ENCODE data around the gene DLG4.
"Not testable (repeated sequence)": the region's sequence is repeated elsewhere in the genome, so short reads cannot be mapped to it uniquely, and the experiment has no call there.

Gene DLG4

GRCh38 chr17:7248796-7249195 is 29.2 kb upstream of the DLG4 start:
- DNase-seq, result no peak

DNA sequence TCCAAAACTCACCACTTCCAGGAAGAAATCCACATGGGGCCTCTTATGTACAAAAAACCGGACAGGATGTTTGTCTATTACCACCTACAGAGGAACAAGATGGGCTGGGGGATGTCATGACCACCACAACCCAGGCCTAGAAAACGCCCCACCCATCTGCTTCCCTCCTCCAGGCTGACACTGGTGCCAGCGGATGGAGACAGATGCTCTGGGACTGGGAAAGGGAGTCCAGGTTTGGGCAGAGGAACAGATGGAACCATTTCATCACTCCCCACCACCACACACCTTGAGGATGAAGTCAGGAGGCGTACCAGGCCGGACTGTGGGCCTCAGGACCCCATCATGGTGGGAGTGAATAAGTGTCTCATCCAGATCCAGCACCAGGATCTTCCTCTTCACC is 27.1 kb upstream of the DLG4 start:
- no peak for DNase-seq

DNA sequence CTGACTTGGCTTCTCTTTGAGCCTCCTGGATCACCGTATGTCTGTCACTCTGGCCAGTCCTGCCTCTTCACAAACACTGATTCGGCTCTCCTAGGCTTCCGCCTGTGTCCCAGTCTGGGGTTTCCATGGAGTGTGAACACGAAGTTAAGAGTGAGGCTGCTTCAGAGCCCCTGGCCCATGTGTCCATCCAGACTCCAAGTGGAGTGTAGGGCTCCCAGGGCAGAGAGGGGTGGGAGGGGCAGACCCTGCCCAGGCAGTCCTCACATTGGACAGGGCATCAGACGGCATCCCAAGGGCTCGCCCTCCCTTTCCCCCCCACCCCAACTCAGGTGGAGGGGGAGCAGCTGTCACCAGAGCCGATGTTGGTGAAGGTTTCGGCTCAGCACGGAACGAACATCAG is 24.2 kb upstream of the DLG4 start:
- DNase-seq, result not testable (repeated sequence)

- no peak for DNase-seq
These were observed 23.8 kb upstream of the DLG4 start for GRCh38 chr17:7243453-7243729.

GRCh38 chr17:7242717-7243452 is 23.2 kb upstream of the DLG4 start:
- DNase-seq, result peak; percentile 91

GRCh38 chr17:7241783-7242716 is 22.4 kb upstream of the DLG4 start, which contains the start of gene GABARAP:
Gene GABARAP (minus strand): TSS chr17:7242449. CDS start chr17:7242330, 119 bp downstream.
- peak; percentile 90 for DNase-seq

GRCh38 chr17:7241090-7241733 is 21.6 kb upstream of the DLG4 start:
- DNase-seq, result no peak

DNA sequence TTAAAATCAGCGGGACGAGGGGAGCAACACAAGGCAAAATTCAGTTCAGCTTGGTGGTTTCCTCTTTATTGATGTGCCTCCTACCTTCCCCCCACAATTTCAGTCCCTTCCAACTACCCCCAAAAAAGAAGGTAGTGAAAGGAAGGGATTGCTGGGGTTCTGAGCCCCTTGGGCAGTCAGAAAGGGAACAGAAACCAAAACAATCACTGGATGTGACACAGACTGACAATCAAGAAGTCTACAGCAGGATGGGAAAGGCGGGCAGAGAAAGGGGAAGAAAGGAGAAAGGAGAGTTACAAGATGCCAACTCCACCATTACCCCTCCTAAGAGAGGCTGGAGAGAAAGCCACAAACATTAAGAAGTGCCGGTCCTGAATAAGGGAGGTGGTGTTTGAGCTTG is 20.7 kb upstream of the DLG4 start:
- DNase-seq, result no peak

DNA sequence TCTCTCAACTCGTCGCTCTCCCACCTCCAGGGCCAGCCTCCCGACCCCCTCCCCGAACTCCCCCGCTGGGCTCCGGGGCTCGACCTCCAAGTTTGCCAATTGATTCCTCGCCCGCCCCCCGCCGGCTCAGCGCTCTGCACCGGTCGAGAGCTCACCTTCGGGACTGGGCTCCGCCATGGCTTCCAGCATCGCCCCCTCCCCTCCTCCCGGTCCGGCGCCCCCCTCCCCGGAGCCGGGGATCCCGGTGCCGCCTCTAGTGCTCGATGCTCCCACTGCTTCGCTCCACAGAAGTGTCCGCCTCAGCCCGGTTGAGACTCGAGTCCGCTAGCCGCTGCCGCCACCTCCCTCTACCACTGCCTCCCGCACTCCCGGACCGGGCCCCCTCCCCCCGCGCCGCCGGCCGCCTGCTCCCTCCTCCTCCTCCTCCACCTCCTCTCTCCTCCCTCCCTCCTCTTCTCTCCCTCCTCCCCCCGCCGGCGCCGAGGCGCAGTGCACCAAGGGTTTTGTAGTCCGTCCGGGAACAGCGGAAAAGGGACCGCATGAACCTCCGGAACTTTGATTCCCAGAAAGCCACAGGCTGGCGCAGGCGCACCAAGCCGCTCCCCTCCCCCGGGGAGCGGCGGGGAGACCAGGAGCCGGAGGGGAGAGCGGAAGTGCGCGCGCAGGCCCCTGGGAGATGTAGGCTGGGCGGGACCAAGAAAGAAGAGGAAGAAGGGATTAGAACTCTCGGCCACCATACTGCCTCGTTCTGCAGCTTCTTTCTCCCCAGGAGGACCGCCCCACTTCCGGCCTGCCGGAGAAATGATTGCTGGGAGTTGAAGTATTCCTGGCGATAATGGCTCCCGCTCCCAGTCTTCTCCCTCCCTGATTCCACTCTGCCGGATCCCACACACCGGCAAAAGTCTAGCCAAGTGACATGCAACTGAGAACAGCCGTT is 19.7 kb upstream of the DLG4 start, which contains the start of gene PHF23:
Gene PHF23 (minus strand): TSS at position 367 of the 937 bp plus-strand sequence. CDS start 178 bp downstream, at position 189.
- DNase-seq, result peak; percentile 100

- no peak for DNase-seq
These were observed 18.9 kb upstream of the DLG4 start for GRCh38 chr17:7238420-7239090.

GRCh38 chr17:7237761-7238419 is 18.3 kb upstream of the DLG4 start:
- DNase-seq, result peak; percentile 86

GRCh38 chr17:7237266-7237760 is 17.7 kb upstream of the DLG4 start:
- DNase-seq, result no peak

DNA sequence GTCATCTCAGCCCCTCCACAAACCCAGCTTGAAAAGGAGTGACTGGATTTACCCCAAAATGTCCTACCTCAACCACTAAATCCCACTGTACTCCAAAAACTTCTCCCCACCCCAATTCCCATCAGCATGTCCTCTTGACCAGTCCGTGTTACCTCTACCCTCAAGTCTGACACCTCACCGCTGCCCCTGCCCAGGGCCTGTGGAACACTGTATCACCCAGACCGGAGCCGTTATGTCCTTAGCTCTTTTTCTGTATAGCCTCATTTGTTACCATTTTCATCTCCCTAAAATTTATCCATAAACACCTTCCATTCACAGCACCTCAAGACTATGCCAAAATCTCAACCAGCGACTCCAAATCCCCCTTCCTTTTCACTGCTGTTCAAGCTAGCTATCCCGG is 17.2 kb upstream of the DLG4 start:
- DNase-seq, result no peak

DNA sequence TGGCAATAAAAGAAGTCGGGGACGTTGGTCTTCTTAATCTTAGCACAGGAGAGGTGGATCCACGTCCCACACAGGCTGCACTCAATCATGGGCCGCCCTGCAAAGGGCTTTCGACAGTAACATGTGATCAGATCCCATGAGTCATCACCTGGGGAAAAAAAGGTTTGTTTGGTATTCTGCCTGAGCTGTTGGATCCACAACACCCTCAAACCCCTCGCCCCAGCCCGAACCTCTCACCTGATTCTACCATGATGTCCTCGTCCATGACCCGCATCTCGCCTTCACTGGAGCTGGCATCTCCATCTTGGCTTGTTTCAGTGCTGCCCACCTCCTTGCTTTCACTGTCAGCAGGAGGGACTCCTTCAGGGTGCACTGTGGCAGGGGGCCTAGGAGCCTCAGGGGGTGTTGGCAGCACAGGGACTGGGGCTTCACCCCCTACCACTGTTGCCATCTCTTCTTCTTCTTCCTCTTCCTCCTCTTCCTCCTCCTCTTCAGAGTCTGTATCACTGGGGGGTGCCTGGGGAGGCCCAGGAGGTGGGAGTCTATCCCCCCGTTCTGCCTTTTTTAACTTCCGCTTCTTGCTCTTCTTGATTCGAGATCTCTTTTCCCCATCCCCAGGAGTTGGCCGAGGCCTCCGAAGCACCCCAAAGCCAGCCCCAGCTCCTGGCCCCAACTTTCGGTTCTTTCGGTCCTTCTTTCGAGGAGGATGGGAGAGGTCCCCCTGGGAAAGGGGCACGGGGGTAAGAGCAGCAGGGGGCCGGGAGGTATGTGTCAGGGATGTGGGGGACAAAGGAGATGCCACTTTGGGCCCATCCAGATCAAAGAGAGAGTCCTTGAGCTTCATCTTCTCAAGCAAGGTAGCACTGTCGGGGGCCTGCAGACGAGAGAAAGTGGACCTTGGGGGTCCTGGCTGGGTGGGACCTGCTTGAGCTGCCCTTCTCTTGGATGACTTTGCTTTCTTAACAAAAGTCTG is 16.3 kb upstream of the DLG4 start:
- no peak for DNase-seq

DNA sequence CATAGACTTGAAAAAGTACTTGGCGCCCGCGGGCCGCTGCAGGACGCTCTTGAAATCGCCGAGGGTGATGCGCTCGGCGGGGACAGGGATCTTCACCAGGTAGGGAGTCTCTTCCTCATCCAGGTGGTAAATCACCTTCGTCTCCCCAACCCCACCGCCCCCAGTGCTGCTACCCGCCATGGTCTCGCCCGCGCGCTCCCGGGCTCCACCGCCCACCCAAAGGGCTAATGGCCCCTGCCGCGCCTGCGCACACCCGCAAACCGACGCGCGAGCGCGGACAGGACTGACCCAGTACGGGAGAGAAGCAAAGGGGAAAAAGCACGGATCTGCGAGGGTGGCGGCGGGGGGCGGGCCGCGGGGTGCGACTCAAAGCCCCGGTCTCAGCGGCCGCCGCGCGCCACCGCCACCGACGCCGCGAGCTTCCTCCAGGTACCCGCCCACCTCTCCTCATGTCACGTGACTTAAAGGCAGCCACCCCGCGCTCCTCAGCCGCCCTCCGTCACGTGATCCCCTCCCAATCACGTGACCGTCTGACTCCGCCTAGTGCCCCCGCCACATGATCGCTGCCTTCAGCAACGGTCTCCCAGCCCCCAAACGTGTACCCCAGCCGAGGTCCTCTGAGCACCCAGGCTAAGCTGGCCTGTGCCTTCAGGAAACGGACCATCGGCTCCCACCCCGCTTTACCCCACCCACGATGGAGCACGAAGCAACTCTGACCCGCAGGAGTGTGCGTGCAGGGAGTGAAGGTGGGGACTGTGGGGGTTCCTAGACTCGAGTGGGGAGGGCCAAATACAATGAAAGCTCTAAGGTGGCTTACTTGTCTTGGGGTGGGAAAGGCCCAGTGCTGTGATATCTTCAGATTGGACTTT is 14.7 kb upstream of the DLG4 start, which contains the start of gene DVL2:
Gene DVL2 (minus strand): TSS at position 435 of the 869 bp plus-strand sequence. CDS start 255 bp downstream, at position 180.
- DNase-seq, result peak; percentile 96

DNA sequence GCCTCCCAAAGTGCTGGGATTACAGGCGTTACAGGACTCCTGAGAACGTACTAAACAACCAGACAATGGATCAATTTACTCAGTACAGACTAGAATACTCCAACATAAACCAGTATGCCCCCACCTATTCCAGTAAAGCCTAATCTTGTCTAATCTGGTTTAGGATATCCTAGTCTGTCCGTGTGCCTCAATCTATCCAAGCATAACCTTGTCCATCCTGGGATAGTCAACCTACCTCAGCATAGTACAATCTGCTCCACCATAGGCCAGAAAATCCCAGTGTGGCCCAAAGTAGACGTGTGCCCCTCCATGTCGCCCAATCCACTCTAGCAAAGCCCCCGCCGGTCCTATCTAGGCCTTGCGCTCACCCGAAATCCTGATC is 14.1 kb upstream of the DLG4 start:
- DNase-seq, result no peak

- DNase-seq, result no peak
These were observed 12.5 kb upstream of the DLG4 start for GRCh38 chr17:7232114-7232513.

DNA sequence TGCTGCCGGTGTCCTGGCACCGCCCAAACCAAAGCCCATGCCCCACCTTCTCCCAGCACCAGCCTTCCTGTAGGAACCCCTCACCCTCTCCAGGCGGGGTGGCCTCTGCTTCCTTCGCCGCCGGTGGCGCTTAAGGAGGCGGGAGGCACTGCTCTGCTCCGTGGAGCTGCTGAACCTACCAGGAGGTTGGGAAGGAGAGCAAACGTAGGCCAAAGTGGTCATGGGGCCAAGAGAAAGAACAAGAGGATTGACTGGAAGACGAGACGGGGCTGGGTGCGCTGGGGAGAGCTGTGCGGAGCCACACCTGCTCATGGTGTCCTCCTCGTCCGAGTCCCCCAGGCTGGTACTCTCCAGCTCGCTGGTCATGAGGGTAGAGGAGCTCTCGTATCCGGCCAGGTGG is 9.9 kb upstream of the DLG4 start:
- no peak for DNase-seq

- no peak for DNase-seq
These were observed 9.3 kb upstream of the DLG4 start for GRCh38 chr17:7228920-7229319.
